K562 (cell line): ENCODE measurements around the gene COL1A1. TPM values are rescaled to one million over a fixed set of nuclear protein-coding genes. Genes with fewer than 3 reads are reported as not detected.

Experiments used
- CBFB ChIP-seq: sonication (generic); formaldehyde crosslinking; IDR thresholded peaks from 2 replicates; pipeline ENCODE4 v1.4.0; 2020; ENCODE audit warnings: mild to moderate bottlenecking, missing genetic modification reagents
- E2F5 ChIP-seq: sonication (generic); formaldehyde crosslinking; IDR thresholded peaks from 2 replicates; pipeline ENCODE4 v1.8.0; 2022; ENCODE audit warnings: mild to moderate bottlenecking, missing genetic modification reagents
- FOXA3 ChIP-seq, 2 experiments: fragments of 450-650 bp in 1 of 2; sonication (generic) in 1 of 2; formaldehyde crosslinking; IDR thresholded peaks in 1 of 2; conservative IDR thresholded peaks in 1 of 2; 2 replicates each; pipeline versions ENCODE4 v1.4.0 to v1.8.0; 2020 to 2022; ENCODE audit warnings: mild to moderate bottlenecking in 2 of 2, missing genetic modification reagents in 1 of 2
- FOXM1 ChIP-seq, 2 experiments: fragments of 450-650 bp in 1 of 2; sonication (generic) in 1 of 2; formaldehyde crosslinking in 1 of 2; IDR thresholded peaks; 2 replicates each; pipeline versions ENCODE4 v1.6.1 to v1.9.0; 2017 to 2022; ENCODE audit warnings: low read depth in 2 of 2, mild to moderate bottlenecking in 2 of 2, missing genetic modification reagents in 1 of 2, moderate library complexity in 1 of 2
- GABPB2 ChIP-seq: fragments of 250-450 bp; sonication (Bioruptor Pico); conservative IDR thresholded peaks from 2 replicates; pipeline ENCODE4 v1.5.1; 2021; ENCODE audit warnings: mild to moderate bottlenecking
- GMEB1 ChIP-seq: fragments of 250-450 bp; sonication (Bioruptor Pico); IDR thresholded peaks from 2 replicates; pipeline ENCODE4 v1.4.0; 2020; ENCODE audit warnings: mild to moderate bottlenecking
- GTF2F1 ChIP-seq: IDR thresholded peaks from 2 replicates; pipeline ENCODE4 v1.6.1; 2011; ENCODE audit warnings: low read depth, low read length, improper control_type of control experiment
- PHF20 ChIP-seq: fragments of 450-650 bp; IDR thresholded peaks from 2 replicates; pipeline ENCODE4 v1.6.1; 2018; ENCODE audit not compliant: partially characterized antibody
- RBFOX2 ChIP-seq: fragments of 200-400 bp; formaldehyde crosslinking; IDR thresholded peaks from 2 replicates; pipeline ENCODE4 v1.6.1; 2017; ENCODE audit warnings: low read depth, mild to moderate bottlenecking, low read length, moderate library complexity
- SIN3B ChIP-seq: fragments of 450-650 bp; IDR thresholded peaks from 2 replicates; pipeline ENCODE4 v1.6.1; 2017; ENCODE audit warnings: low read depth, mild to moderate bottlenecking, moderate library complexity
- SOX6 ChIP-seq: fragments of 450-650 bp; IDR thresholded peaks from 2 replicates; pipeline ENCODE4 v1.6.1; 2014; ENCODE audit warnings: mild to moderate bottlenecking
- THAP12 ChIP-seq: fragments of 250-450 bp; sonication (Bioruptor Pico); IDR thresholded peaks from 2 replicates; pipeline ENCODE4 v1.9.0; 2021; ENCODE audit warnings: mild to moderate bottlenecking, inconsistent platforms
- ZC3H11A ChIP-seq: IDR thresholded peaks from 2 replicates; pipeline ENCODE4 v1.6.1; 2012; ENCODE audit warnings: low read depth, low read length, improper control_type of control experiment
- polyA plus RNA-seq, 8 experiments: library from polyadenylated mRNA; depleted of rRNA in 4 of 8; stranded (reverse) in 5 of 8; unstranded in 3 of 8; fragments of >200 nt; fragmentation: Nextera tagmentation in 2 of 8; fragmentation: Illumina TruSeq in 1 of 8; extraction: Ambion mirVana in 2 of 8; extraction: Trizol in 1 of 8; gene quantifications; 2 replicates each; pipeline versions ENCODE4 v1.2.1 to v1.2.3, GENCODE V29; 2011 to 2014; ENCODE audit warnings: inconsistent platforms in 1 of 8, missing spikeins in 1 of 8
- total RNA-seq, 7 experiments: library from RNA; depleted of rRNA in 6 of 7; stranded (reverse); fragments of >200 nt in 6 of 7; fragmentation: Illumina TruSeq in 2 of 7; extraction: Trizol in 2 of 7; gene quantifications; 2 replicates each; pipeline versions ENCODE4 v1.2.1 to v1.2.3, GENCODE V29; 2011 to 2021; ENCODE audit warnings: low replicate concordance in 1 of 7

COL1A1 gene
- total and polyA plus RNA-seq, 9 of the 15 experiments (the other 6 are each of a cell fraction or from before 2014, with no cell fraction given) = 0.04 to 3.4 (median 0.18) TPM

- TF ChIP-seq THAP12 (CRISPR knock-in tag) (0 out of 2 replicates have a peak, but pooled peaks have one; percentile 42), FOXA3 (CRISPR knock-in tag; conservative IDR thresholded peaks at IDR 0.05 in 1 of 2, IDR thresholded peaks at IDR 0.05 in 1 of 2) (no peak), GTF2F1 (no peak), RBFOX2 (peak; percentile 71), SOX6 (no peak), GMEB1 (CRISPR knock-in tag) (peak; percentile 55), FOXM1 (IDR thresholded peaks at IDR 0.05; ENCODE audit: low read depth) (no peak), FOXM1 (CRISPR knock-in tag; IDR thresholded peaks at IDR 0.05; ENCODE audit: low read depth) (no peak), SIN3B (0 out of 2 replicates have a peak, but pooled peaks have one; percentile 46), PHF20 (peak; percentile 33), ZC3H11A (no peak), CBFB (CRISPR knock-in tag) (no peak), GABPB2 (no peak), E2F5 (CRISPR knock-in tag) (no peak)
Observed at GRCh38 chr17:50149417-50150353, 51.7 kb downstream of the COL1A1 start (continued).
